GM19468 (cell line): Measurements from ENCODE around the gene IGF2BP3.
A peak's percentile ranks its signal among the peaks of the same experiment; 100 is the strongest.
"Not testable (repeated sequence)": the region's sequence is repeated elsewhere in the genome, so short reads cannot be mapped to it uniquely, and the experiment has no call there.

Experiments
- ATAC-seq: cut with Tn5 transposase; IDR thresholded peaks from one replicate; pipeline ENCODE4 v1.9.1; 2021; ENCODE audit warnings: mild to moderate bottlenecking, moderate library complexity, moderate number of reproducible peaks; ENCODE audit not compliant: unreplicated experiment; ENCODE audit errors: extremely low read depth

Gene IGF2BP3

GRCh38 chr7:23470330-23471105 lies at the start of gene IGF2BP3:
TSS of gene IGF2BP3 (minus strand) at chr7:23470491. CDS start at chr7:23470110, 381 bp downstream.
- no peak for ATAC-seq

- no peak for ATAC-seq
These were observed 44.5 kb upstream of the IGF2BP3 start for GRCh38 chr7:23514755-23515154.

GRCh38 chr7:23513746-23514145 lies 43.5 kb upstream of the IGF2BP3 start:
- not testable (repeated sequence) for ATAC-seq

GRCh38 chr7:23494009-23494408 lies 23.7 kb upstream of the IGF2BP3 start:
- ATAC-seq: no peak

- ATAC-seq: no peak
These were observed 21.2 kb upstream of the IGF2BP3 start for GRCh38 chr7:23491502-23491901.

- no peak for ATAC-seq
These were observed 20.3 kb upstream of the IGF2BP3 start for GRCh38 chr7:23490357-23491135.

GRCh38 chr7:23488714-23489113 lies 18.4 kb upstream of the IGF2BP3 start:
- ATAC-seq: not testable (repeated sequence)

- no peak for ATAC-seq
These were observed 17.4 kb upstream of the IGF2BP3 start for GRCh38 chr7:23487670-23488069.

GRCh38 chr7:23486002-23486773 lies 15.9 kb upstream of the IGF2BP3 start:
- no peak for ATAC-seq

GRCh38 chr7:23482686-23483085 lies 12.4 kb upstream of the IGF2BP3 start:
- ATAC-seq: no peak

GRCh38 chr7:23477962-23478866 lies 7.9 kb upstream of the IGF2BP3 start:
- no peak for ATAC-seq

- ATAC-seq: no peak
These were observed 6.8 kb upstream of the IGF2BP3 start for GRCh38 chr7:23477157-23477499.

- ATAC-seq: no peak
These were observed 6.2 kb upstream of the IGF2BP3 start for GRCh38 chr7:23476286-23477156.

GRCh38 chr7:23475576-23475839 lies 5.2 kb upstream of the IGF2BP3 start:
- ATAC-seq: no peak

- no peak for ATAC-seq
These were observed 4.7 kb upstream of the IGF2BP3 start for GRCh38 chr7:23474829-23475575.

- ATAC-seq: peak; percentile 21
These were observed 4.0 kb upstream of the IGF2BP3 start for GRCh38 chr7:23474094-23474828.

GRCh38 chr7:23473844-23474093 lies 3.5 kb upstream of the IGF2BP3 start:
- no peak for ATAC-seq
